Suppressor macrophage treated with lipopolysaccharide for 4 hours (primary cell): ENCODE results near the gene SYF2.
"Not testable (repeated sequence)": the region's sequence is repeated elsewhere in the genome, so short reads cannot be mapped to it uniquely, and the experiment has no call there.

ENCODE experiments used
- DNase-seq: peaks from one replicate; pipeline ENCODE4 v3.0.0-alpha.2; 2020

Gene SYF2

GRCh38 chr1:25204797-25205480, 27.4 kb downstream of the SYF2 start:
- peak; percentile 74 for DNase-seq

- DNase-seq: no peak
Observed at GRCh38 chr1:25201006-25201405, 31.3 kb downstream of the SYF2 start.

- no peak for DNase-seq
Observed at GRCh38 chr1:25199819-25200620, 32.3 kb downstream of the SYF2 start.

- DNase-seq: no peak
Observed at GRCh38 chr1:25198663-25199252, 33.5 kb downstream of the SYF2 start.

- DNase-seq: peak; percentile 2
Observed at GRCh38 chr1:25197982-25198662, 34.2 kb downstream of the SYF2 start.

GRCh38 chr1:25197235-25197975, 34.9 kb downstream of the SYF2 start:
- DNase-seq: no peak

GRCh38 chr1:25196830-25197229, 35.5 kb downstream of the SYF2 start:
- no peak for DNase-seq

- DNase-seq: no peak
Observed at GRCh38 chr1:25195835-25196234, 36.5 kb downstream of the SYF2 start.

- DNase-seq: no peak
Observed at GRCh38 chr1:25194572-25195020, 37.7 kb downstream of the SYF2 start.

- DNase-seq: no peak
Observed at GRCh38 chr1:25194054-25194453, 38.2 kb downstream of the SYF2 start.

GRCh38 chr1:25193229-25193628, 39.1 kb downstream of the SYF2 start:
- no peak for DNase-seq

- DNase-seq: no peak
Observed at GRCh38 chr1:25192154-25192553, 40.1 kb downstream of the SYF2 start.

GRCh38 chr1:25190260-25190659, 42.0 kb downstream of the SYF2 start:
- DNase-seq: no peak

- DNase-seq: not testable (repeated sequence)
Observed at GRCh38 chr1:25187904-25188303, 44.4 kb downstream of the SYF2 start.

GRCh38 chr1:25187077-25187476, 45.2 kb downstream of the SYF2 start:
- DNase-seq: no peak

- no peak for DNase-seq
Observed at GRCh38 chr1:25186161-25187007, 45.9 kb downstream of the SYF2 start.

- no peak for DNase-seq
Observed at GRCh38 chr1:25185409-25186160, 46.7 kb downstream of the SYF2 start.

GRCh38 chr1:25184001-25184762, 48.1 kb downstream of the SYF2 start:
- DNase-seq: peak; percentile 9

GRCh38 chr1:25183126-25183980, 48.9 kb downstream of the SYF2 start:
- no peak for DNase-seq
